GM19023 (cell line): ENCODE measurements around the gene CCM2.
"Not testable (repeated sequence)": the region's sequence is repeated elsewhere in the genome, so short reads cannot be mapped to it uniquely, and the experiment has no call there.

Experiments
- ATAC-seq: cut with Tn5 transposase; IDR thresholded peaks from one replicate; pipeline ENCODE4 v1.9.1; 2021; ENCODE audit warnings: mild to moderate bottlenecking, moderate library complexity; ENCODE audit not compliant: unreplicated experiment

The CCM2 gene

DNA sequence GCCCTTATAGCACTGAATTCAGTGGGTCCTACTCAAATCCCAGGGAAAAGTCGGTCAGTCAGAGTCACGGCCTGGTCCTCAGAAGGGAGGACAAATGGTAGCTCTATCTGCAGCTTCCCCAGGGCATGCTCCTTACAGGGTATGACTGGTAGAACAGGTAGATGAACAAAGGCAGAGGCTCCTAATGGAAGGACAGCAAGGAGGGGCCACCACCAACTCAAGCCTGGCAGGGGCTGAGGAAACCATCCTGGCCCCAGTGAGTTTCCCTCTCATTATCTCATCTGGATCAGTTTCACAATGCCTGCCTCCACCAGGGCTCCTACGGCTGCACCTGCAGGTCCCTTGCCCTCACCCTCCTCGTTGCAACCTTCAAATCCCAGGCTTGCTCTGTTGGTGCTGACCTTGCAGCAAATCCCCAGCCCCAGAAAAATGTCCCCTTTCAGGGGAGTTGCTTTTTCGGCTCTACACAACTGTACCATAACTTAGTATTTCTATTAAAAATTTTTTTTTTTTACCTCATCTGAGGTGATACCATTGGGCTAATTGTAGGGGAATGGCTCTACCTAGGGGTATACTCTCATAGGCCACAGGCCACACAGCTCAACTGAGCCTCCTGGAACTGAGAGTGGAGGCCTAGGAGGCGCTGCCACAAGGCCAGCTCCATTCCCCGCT, 18.8 kb upstream of the CCM2 start:
- no peak for ATAC-seq

DNA sequence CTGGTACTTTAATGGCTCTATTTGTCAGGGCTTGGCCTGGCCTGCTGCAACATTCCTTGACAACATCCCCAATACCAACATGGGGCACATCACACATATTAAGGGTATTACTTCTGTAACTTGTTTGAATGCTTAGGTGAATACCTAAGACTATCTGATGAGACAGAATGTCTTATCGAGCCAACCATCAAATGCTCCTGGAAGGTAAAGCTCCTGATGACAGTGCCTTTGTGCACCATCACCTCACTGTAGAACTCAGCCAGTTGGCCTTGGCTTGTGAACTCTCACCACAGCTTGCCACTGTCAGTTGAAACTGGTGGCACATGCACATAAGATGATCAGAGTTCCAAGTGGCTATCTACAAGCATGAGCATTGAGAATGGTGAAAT, 17.5 kb upstream of the CCM2 start:
- ATAC-seq, result no peak

DNA sequence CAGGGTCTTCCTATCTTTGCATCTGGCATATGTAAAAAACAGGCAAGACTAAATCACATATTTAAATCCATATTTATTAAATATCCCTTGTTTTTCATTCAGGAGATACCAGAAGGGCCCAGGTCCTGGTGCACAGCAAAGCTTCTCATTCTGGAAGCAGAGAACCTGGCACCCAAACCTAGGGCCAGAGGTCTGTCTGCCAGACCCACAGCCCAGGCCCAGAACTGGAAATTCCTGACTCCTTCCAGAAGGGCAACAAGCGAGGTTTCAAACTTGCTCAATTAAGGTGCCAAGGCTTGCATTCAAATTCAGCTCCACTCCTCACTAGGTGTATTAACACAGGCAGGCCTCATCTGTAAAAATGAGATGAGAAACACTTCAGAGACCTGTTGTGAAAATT, 17.0 kb upstream of the CCM2 start:
- no peak for ATAC-seq

DNA sequence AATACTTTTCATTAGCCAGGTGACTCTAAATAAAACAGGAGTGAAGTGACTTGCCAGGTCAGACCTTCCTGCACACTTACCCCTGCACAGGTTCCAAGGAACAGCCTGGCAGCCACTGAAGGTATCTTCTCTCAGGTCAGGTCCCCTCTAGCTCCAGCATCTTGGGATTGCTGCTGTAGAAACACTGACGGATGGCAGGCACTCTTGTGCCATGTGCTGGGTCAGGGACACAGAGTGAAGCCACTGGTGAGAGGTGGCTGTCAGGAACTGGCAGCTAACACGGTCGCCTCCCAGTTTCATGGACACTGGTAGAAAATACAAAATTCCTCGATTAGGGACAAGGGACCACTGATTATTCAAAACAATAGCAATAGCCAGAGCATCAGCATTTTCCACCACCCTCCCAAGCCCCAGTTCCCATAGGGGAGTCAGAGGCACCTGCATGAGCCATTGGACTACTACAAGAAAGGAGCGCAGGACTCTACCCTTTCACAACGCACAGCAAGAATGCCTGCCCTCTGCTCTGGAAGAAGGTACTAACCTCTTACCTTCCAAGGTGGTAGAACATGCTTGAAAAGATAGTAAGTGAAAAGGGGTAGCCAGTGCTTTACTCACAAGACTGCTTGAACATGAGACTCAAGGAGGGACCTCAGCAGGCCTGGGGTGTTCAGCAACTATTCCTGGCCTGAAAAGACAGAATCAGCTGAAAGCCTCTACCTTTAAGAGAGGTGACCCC, 16.1 kb upstream of the CCM2 start:
- no peak for ATAC-seq

DNA sequence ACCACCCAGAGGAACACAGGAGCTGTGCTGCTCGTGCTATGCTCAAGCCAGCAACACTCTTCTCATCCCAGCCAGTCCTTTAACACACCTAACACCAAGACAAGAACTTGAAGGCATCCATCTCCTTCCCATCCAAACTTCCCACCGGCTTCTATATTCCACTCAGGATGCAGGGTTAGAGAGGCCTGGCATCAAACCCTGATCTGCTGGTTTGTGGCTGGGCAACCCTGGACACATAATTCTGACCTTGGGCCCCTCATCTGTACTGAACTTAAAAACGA, 15.6 kb upstream of the CCM2 start:
- no peak for ATAC-seq

DNA sequence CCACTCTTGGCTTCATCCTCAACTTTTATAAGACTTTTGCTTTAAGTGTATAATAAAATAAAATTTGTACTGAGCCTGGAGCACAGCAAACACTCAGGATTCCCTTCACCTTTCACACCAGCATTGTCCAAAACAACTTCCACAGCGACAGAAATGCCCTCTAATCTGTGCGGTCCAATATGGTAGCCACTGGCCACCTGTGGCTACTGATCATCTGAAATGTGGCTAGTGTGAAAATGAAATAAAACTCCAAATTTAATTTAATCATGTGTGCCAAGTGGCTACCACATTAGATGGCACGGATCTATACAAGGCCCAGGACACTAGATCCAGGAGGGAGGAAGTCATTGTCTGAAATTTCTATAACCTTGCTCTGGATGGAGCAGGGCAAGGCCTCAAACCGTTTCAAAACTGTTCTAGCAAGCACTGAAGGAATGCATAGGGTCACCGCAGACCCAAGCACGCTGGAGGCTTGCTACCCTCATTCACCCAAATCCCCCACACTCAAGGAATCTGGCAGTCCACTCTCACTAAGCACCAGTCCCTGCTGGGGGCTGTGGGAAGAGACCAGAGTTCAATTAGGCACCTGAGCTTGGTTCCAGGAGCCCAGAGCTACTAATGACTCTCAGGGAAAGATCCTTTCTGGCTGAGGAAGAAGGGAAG, 14.8 kb upstream of the CCM2 start:
- ATAC-seq, result no peak

DNA sequence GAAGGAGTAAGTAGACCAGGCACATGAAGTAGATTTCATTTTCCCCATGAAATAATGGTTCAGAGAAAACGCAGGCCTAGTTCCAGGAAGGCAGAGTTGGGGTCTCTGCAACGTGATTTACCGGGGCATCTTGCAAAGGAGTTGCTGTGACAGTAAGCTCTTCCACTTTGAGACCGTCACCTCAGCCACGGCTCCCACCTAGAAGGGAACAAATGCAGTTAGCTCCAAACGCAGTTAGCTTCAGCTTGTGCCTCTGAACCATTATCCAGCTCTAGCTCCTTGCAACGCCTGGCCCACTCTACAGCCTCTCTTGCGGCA, 14.1 kb upstream of the CCM2 start:
- ATAC-seq, result no peak

DNA sequence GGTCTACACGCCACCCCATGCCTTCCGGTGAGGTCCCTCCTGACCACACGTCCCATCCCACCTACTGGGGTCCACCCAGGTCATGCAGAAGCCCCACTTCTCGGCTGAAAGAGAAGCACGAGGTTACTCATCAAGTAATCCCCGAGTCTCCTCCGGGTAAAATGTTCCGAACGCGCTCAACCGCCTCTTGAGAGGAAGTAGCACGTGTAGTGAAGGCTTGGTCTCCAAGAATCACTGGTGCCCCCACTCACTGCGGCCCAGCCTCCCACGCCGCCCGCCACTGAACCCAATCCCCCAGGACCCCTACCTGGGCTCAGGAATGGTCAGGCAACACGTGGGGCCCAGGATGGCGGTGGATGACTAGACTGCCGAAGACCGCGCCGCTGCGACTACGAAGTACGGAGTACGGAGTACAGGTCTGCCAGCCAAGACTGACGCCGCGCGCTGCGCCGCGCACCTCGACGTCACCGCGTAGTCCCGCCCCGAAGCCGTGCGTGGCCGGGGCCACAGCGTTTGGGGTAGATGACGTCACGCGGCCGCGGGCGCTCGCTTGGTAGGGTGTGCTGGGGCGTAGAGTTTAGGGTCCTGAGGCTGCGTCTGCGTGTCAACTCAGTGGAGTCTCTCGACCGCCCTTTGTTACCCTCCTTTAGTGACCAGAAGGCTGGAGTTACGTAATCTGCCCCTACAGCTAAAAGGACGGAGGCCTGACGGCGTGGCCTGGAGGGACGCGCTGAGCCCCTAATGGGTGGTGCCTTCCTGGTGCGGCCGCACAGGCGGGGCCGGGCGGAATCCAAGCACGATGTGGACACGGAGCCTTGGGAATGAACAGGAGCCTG, 13.6 kb upstream of the CCM2 start:
- ATAC-seq, result peak; percentile 97

DNA sequence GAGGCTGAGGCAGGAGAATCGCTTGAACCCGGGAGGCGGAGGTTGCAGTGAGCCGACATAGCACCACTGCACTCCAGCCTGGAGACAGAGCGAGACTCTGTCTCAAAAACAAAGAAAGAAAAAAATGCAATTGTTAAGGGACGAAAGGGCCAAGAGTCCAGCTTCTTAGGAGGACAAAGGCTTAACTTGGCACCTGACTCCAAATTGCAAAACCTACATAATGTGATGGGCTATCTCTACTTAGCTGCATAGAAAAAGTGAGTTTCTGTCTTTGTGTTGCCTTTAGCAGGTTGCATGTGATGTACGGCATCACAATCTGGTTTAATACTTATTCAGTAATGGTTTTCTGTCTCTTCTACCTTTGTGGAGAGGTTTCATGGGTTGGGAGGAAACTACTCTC, 12.5 kb upstream of the CCM2 start:
- no peak for ATAC-seq

DNA sequence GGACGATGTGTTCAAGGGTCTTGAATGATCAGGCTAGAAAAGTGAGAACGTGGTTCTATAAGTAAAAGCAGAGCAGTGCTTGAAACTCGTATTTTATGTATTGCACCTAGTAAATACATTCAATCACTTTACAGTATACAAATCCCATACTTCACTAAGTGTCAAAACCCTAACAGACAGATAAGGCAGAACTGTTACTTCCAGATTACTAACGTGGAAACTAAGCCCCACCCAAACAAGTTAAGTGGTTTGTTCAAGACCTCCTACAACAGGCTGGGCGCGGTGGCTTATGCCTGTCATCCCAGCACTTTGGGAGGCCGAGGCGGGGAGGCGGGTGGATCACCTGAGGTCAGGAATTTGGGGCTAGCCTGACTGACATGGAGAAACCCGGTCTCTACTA, 12.0 kb upstream of the CCM2 start:
- no peak for ATAC-seq

DNA sequence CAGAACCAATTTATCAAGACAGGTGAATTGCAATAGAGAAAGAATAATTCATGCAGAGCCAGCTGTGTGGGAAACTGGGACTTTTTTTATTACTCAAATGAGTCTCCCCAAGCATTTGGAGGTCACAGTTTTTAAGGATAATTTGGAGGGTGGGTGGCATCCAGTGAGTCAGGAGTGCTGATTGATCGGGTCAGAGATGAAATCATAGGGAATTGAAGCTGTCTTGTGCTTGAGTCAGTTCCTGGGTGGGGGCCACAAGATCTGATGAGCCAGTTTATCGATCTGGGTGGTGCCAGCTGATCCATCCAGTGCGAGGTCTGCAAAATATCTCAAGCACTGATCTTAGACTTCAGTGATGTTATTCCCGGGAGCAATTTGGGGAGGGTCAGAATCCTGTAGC, 11.3 kb upstream of the CCM2 start:
- no peak for ATAC-seq

DNA sequence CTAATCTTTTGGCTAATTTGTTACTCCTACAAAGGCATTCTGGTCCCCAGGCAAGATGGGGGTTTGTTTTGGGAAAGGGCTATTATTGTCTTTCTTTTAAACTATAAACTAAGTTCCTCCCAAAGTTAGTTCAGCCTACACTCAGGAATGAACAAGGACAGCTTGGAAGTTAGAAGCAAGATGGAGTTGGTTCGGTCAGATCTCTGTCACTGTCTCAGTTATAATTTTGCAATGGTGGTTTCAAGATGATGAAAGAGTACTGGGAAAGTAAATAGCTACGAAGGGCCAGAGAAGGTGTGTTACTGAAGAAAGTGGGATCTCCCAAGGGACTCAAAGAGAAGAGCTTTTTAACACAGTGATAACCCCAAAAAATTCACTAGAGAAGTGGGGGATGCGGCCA, 10.9 kb upstream of the CCM2 start:
- ATAC-seq, result no peak

DNA sequence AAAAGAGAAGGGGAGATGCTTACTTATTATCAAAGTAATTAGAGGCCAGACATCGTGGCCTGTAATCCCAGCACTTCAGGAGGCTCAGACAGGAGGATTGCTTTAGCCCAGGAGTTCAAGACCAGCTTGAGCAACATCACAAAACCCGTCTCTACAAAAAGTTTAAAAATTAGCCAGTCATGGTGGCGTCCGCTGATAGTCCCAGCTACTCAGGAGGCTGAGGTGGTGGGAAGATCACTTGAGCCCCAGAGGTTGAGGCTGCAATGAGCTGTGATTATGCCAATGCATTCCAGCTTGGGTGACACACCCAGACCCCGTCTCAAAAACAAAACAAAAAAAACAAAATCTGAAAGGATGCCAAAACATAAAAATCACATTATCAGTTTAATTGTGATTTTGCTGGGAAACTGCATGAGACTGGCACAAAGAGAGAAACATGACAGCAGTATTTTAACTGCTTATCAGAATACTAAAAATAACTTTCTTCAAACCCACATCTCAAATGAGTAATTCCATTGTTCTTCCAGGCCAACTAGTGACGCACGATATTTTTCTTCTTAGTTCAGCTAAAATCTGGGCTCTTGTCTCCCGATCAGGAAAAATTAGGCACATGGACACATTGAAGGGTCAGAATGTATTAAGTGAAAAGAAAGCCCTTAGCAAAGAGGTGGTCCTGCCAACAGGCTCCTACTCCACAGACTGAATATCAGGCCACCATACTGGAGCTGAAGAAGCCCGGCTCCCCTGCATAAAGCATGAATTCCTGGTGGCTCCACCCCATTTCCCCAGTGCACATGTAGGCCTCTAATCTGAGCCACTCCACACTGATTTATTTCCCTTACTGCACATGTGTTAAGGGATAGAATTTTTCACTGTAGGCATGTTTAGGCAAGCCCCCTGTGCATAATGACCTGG, 9.6 kb upstream of the CCM2 start:
- no peak for ATAC-seq

DNA sequence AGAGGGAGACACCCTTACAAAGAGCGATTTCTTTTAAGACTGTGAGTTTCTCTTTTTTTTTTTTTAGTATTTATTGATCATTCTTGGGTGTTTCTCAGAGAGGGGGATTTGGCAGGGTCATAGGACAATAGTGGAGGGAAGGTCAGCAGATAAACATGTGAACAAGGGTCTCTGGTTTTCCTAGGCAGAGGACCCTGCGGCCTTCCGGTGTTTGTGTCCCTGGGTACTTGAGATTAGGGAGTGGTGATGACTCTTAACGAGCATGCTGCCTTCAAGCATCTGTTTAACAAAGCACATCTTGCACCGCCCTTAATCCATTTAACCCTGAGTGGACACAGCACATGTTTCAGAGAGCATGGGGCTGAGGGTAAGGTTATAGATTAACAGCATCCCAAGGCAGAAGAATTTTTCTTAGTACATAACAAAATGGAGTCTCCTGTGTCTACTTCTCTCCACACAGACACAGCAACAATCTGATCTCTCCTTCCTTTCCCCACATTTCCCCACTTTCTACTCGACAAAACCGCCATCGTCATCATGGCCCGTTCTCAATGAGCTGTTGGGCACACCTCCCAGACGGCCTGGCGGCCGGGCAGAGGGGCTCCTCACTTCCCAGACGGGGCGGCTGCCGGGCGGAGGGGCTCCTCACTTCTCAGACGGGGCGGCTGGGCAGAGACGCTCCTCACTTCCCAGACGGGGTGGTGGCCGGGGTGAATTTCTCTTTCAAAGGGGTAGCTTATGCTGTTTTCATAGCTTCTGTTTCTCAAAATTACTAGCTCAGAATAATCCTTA, 7.8 kb upstream of the CCM2 start:
- ATAC-seq, result not testable (repeated sequence)

DNA sequence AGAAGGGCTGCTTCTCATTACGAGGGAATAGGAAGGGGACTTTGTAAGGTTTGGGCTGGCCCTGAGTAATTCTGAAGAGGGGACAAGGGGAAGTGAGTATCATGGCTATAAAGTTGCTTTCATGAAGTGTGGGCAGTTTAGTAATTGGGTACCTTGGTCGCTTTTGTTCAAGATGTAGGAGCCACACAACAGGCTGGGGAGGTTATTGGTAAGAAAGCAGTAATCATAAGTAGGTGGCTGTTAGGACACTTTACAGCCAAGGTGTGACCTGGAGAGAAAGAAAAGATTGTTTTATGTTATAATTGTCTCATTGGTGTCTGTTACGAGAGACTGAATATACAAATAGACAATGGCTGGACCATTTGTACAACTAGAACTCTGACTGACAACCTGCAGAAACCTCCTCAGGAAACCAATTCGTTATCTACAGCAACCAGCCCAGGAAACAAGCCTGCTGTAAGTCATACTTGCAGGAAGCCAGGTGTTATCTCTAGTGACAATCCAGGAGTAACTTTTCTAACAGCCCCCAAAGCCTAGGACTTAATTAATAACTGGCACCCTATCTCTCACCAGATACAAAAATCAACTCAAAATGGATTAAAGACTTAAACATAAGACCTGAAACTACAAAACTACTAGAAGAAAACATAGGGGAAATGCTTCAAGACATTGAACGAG, 5.0 kb upstream of the CCM2 start:
- no peak for ATAC-seq

DNA sequence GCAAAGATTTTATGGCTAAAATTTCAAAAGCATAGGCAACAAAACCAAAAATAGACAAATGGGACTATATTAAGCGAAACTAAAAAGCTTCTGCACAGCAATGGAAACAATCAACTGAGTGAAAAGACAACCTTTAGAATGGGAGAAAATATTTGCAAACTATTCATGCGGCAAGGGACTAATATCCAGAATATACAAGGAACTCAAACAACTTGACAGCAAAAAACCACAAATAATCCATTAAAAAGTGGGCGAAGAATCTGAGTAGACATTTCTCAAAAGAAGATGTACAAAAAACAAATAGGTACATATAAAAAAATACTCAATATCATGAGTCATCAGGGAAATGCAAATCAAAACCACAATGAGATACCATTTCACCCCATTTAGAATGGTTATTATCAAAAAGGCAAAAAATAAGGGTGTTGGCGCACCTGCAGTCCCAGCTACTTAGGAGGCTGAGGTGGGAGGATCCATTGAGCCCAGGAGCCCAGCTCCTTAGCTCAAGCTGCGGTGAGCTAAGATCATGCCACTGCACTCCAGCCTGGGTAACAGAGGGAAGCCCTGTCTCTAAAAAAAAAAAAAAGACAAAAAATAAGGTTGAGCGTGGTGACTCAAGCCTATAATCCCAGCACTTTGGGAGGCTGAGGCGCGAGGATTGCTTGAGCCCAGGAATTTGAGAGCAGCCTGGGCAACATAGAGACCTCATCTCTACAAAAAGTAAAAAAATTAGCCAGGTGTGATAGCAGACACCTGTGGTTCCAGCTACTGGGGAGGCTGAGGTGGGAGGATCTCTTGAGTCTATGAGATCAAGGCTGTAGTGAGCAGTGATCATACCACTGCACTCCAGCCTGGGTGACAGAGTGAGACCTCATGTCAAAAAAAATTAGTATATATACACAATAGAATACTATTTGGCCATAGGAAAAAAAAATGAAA, 4.2 kb upstream of the CCM2 start:
- no peak for ATAC-seq

DNA sequence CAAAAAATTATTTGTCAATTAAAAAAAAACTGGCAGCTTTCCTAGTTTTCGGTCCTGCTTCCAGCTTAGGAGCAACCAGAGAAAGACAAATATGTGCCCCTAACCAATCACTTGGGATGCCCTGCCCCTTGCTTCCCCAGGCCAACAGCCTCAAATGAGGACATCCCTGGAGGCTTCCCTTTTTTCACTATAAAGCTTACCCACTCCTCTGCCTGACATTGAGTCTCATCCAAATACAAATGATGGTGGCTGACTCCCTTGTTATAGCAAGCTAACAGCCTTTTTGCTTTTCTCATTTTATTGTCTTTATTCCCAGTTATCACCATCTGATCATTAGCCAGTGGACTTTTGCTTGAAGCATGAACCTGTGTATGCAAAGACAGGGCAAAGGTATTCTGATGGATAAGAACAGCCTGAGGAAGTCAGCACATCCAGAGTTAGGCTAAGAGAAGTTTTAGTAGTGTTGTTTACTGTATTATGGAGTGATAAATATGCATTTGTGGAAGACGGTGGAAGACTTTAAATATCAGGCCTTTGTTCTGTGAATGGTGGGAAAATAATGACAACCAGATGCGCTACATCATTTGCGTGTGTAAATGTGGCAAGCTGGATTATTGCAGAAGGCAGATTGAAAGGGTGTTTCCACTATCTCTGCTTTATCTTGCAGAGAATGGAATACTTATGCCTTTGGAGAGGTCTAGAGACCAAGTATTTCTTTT, 1.7 kb upstream of the CCM2 start:
- no peak for ATAC-seq
